K562 (cell line): ENCODE results near the gene CLDND1. TPM values are rescaled to one million over a fixed set of nuclear protein-coding genes. Genes with fewer than 3 reads are reported as not detected.

Source experiments
- ATAC-seq: fragments of 200-7000 bp; cut with Tn5 transposase; 3 replicates; pipeline ENCODE4 v1.9.1; 2020; ENCODE audit warnings: moderate library complexity
- BruUV-seq: library from RNA; stranded (reverse); fragments of 400-500 nt; replicated peaks from 2 replicates; lab custom pipeline; 2021; lab: Mats Ljungman, UMichigan
- CTCF ChIA-PET: fragments of 300-600 bp; formaldehyde crosslinking; extraction: SDS; loops from one replicate; lab custom pipeline; 2021; ENCODE audit warnings: low intra/inter-chr PET ratio; lab: Yijun Ruan, JAX
- POLR2A ChIA-PET: fragments of 300-600, 350-650 bp; sonication (Branson Sonifier 250); formaldehyde crosslinking; extraction: SDS; loops from one replicate; lab custom pipeline; 2021; ENCODE audit warnings: antibody characterized with exemption, inconsistent platforms; lab: Yijun Ruan, JAX
- DNase-seq, 4 experiments: peaks; one replicate each; pipeline versions ENCODE4 v3.0.0 to v3.0.0-alpha.2; 2011 to 2018; ENCODE audit warnings: low spot score in 3 of 4, mixed read lengths in 3 of 4; ENCODE audit errors: extremely low read depth in 1 of 4
- FAIRE-seq: peaks from 2 replicates; lab custom pipeline; 2011; peaks lifted over from hg19 to GRCh38; lab: Jason Lieb, UNC
- H2AFZ ChIP-seq: 2 replicates; pipeline ENCODE4 v1.6.0; 2011; ENCODE audit warnings: low read depth, low read length, control low read depth, inconsistent platforms
- H3K27ac ChIP-seq: fragments of 200-600 bp; 3 replicates; pipeline ENCODE4 v1.8.0; 2011; ENCODE audit warnings: low read depth, mild to moderate bottlenecking, control low read depth, inconsistent platforms, low read length, moderate library complexity, mixed read lengths; ENCODE audit errors: extremely low read depth
- H3K27me3 ChIP-seq, 2 experiments: fragments of 300-600 bp in 1 of 2; 2 replicates in 1 of 2; 3 replicates in 1 of 2; pipeline versions ENCODE4 v1.6.0 to v1.8.0; 2011; ENCODE audit warnings: inconsistent platforms in 2 of 2, low read length in 2 of 2, mild to moderate bottlenecking in 1 of 2, mixed read lengths in 1 of 2, moderate library complexity in 1 of 2; ENCODE audit not compliant: control insufficient read depth in 2 of 2, insufficient read depth in 2 of 2
- H3K36me3 ChIP-seq: fragments of 300-600 bp; 3 replicates; pipeline ENCODE4 v1.8.0; 2011; ENCODE audit warnings: mild to moderate bottlenecking, low read length, inconsistent platforms; ENCODE audit not compliant: control insufficient read depth, insufficient read depth
- H3K4me1 ChIP-seq, 2 experiments: fragments of 200-600 bp in 1 of 2; replicated peaks in 1 of 2; 2 replicates in 1 of 2; 3 replicates in 1 of 2; pipeline versions ENCODE4 v1.5.1 to v1.8.0; 2011; ENCODE audit warnings: inconsistent platforms in 2 of 2, low read length in 2 of 2, mild to moderate bottlenecking in 1 of 2, mixed read lengths in 1 of 2, moderate library complexity in 1 of 2; ENCODE audit not compliant: control insufficient read depth in 2 of 2, insufficient read depth in 2 of 2
- H3K4me2 ChIP-seq: 2 replicates; pipeline ENCODE4 v1.6.1; 2011; ENCODE audit warnings: low read length, control low read depth, inconsistent platforms, mixed read lengths; ENCODE audit not compliant: insufficient read depth
- H3K4me3 ChIP-seq: fragments of 200-600 bp; sonication (generic), shearing (Covaris generic); 2 replicates; pipeline ENCODE4 v1.5.1; 2016; ENCODE audit warnings: control low read depth, inconsistent platforms
- H3K79me2 ChIP-seq: fragments of 200-600 bp; 3 replicates; pipeline ENCODE4 v1.8.0; 2011; ENCODE audit warnings: low read length, inconsistent platforms; ENCODE audit not compliant: control insufficient read depth, insufficient read depth
- H3K9ac ChIP-seq, 2 experiments: 2 replicates each; pipeline versions ENCODE4 v1.6.0 to v1.6.1; 2011; ENCODE audit warnings: low read depth in 2 of 2, low read length in 2 of 2, control low read depth in 1 of 2, inconsistent platforms in 1 of 2, mild to moderate bottlenecking in 1 of 2, mixed read lengths in 1 of 2; ENCODE audit not compliant: insufficient read depth in 1 of 2
- H3K9me1 ChIP-seq: one replicate; pipeline ENCODE4 v1.6.0; 2011; ENCODE audit warnings: inconsistent platforms, mild to moderate bottlenecking, low read length, moderate library complexity; ENCODE audit not compliant: control insufficient read depth, insufficient read depth
- H3K9me3 ChIP-seq: replicated peaks from 2 replicates; pipeline ENCODE4 v1.5.1; 2011; ENCODE audit warnings: low read depth, low read length, inconsistent platforms; ENCODE audit not compliant: control insufficient read depth, insufficient read depth
- H4K20me1 ChIP-seq: replicated peaks from 2 replicates; pipeline ENCODE4 v1.6.1; 2011; ENCODE audit warnings: low read length, inconsistent platforms, mixed read lengths; ENCODE audit not compliant: control insufficient read depth, insufficient read depth
- ZNF407 ChIP-seq: fragments of 450-650 bp; IDR thresholded peaks from 2 replicates; pipeline ENCODE4 v1.6.1; 2016; ENCODE audit warnings: low read depth
- WGBS: fragments of 100-300 bp; shearing (Covaris generic); methylation state at CpG from one replicate; pipeline ENCODE4 v1.1.6; 2016; ENCODE audit warnings: low coverage, mixed read lengths; ENCODE audit not compliant: insufficient coverage; ENCODE audit errors: missing lambda C conversion rate; 5-methylcytosine and 5-hydroxymethylcytosine counted together
- in situ Hi-C: fragments of 300-500 bp; cut with MboI; formaldehyde crosslinking; loops from 4 replicates; pipeline ENCODE4 v1.15.0; 2018; ENCODE audit warnings: inconsistent platforms, mixed read lengths
- intact Hi-C: fragments of 100-400 bp; cut with micrococcal nuclease; formaldehyde crosslinking; loops from 2 replicates; pipeline ENCODE4 v1.14.2; 2022
- polyA plus RNA-seq, 8 experiments: library from polyadenylated mRNA; depleted of rRNA in 4 of 8; stranded (reverse) in 5 of 8; unstranded in 3 of 8; fragments of >200 nt; fragmentation: Nextera tagmentation in 2 of 8; fragmentation: Illumina TruSeq in 1 of 8; extraction: Ambion mirVana in 2 of 8; extraction: Trizol in 1 of 8; gene quantifications; 2 replicates each; pipeline versions ENCODE4 v1.2.1 to v1.2.3, GENCODE V29; 2011 to 2014; ENCODE audit warnings: inconsistent platforms in 1 of 8, missing spikeins in 1 of 8
- total RNA-seq, 7 experiments: library from RNA; depleted of rRNA in 6 of 7; stranded (reverse); fragments of >200 nt in 6 of 7; fragmentation: Illumina TruSeq in 2 of 7; extraction: Trizol in 2 of 7; gene quantifications; 2 replicates each; pipeline versions ENCODE4 v1.2.1 to v1.2.3, GENCODE V29; 2011 to 2021; ENCODE audit warnings: low replicate concordance in 1 of 7

The CLDND1 gene
- total and polyA plus RNA-seq, 9 of the 15 experiments (the other 6 are each of a cell fraction or from before 2014, with no cell fraction given): 29.2 to 141 (median 60.7) TPM

GRCh38 chr3:98508582-98508981, 14.1 kb downstream of the CLDND1 start:
- H3K36me3 ChIP-seq: no peaks in the 10 kb centered on the region
- ATAC-seq: no peak
- no peaks in the 10 kb centered on the region; a peak in 1 of 5 replicates for H3K4me1 ChIP-seq
- no peak for FAIRE-seq
- no peak overlapping the region for H3K4me3 ChIP-seq
- no peak overlapping the region for H3K9ac ChIP-seq
- no peak overlapping the region for H2AFZ ChIP-seq
- H3K4me2 ChIP-seq: no peak overlapping the region
- H3K79me2 ChIP-seq: no peaks in the 10 kb centered on the region
- no peaks in the 10 kb centered on the region for H4K20me1 ChIP-seq
- H3K9me1 ChIP-seq: no peaks in the 10 kb centered on the region
- DNase-seq: no peak
- no TSS peak for BruUV-seq
- POLR2A ChIA-PET: no interaction called here
- no peaks in the 10 kb centered on the region for H3K27me3 ChIP-seq
- CTCF ChIA-PET: no interaction called here
- WGBS: 38% methylated on average over 2 of the region's 2 CpGs
- intact Hi-C loops (no loop called here), in situ Hi-C loops (no loop called here)
- no peaks in the 10 kb centered on the region for H3K9me3 ChIP-seq
- no peak for TF ChIP-seq ZNF407
- no peak overlapping the region for H3K27ac ChIP-seq
